Stimulated activated CD4-positive, alpha-beta T cell treated with anti-CD3 and anti-CD28 coated beads, Interleukin-2, amount 100 ng/mL, for 48 hours (primary cell): ENCODE data around the gene INSYN2B.
"Not testable (repeated sequence)": the region's sequence is repeated elsewhere in the genome, so short reads cannot be mapped to it uniquely, and the experiment has no call there.

Experiments used
- DNase-seq, 2 donors: peaks; one replicate each; pipeline ENCODE4 v3.0.0-alpha.2; 2020

INSYN2B gene

DNA sequence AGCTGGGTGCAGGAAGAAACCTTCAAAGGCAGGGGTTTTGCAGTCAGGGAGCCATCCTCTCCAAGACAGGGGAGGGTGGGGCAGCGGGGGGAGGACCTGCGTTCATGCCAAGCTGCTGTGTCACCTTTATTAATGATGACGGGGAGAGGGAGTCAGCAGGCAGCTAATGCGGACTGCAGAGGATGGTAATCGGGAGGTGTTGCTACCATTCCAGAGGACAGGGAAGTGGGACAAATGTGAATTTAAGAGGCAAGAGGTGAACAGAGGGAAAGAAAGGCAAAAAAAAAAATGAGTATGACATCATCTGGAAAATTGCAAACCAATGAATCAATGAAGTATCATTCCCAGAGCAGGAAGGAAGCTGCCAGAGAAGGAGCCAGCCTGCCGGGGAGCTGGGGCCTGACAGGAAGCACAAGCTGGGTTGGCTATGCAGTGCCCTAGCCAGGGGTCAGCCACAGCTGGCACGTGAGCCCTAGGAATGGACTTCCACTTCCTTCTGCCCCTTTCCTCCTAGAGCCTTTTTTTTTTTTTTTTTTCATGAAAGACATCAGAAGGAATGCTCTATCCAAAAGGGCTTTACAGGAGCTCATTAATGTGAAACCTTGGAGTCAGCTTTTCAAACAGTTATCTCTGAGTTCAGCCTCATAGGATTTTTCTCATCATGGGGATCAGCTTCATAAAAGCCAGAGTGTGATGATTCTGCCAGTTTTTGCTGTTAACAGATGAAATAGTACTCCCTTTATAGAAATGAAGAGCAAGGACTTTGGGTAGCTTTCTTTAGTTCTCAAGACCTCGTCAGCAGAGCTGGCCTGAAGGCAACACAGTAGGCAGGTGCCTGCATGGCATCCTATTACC is 9.2 kb downstream of the INSYN2B start:
- no peak for DNase-seq

DNA sequence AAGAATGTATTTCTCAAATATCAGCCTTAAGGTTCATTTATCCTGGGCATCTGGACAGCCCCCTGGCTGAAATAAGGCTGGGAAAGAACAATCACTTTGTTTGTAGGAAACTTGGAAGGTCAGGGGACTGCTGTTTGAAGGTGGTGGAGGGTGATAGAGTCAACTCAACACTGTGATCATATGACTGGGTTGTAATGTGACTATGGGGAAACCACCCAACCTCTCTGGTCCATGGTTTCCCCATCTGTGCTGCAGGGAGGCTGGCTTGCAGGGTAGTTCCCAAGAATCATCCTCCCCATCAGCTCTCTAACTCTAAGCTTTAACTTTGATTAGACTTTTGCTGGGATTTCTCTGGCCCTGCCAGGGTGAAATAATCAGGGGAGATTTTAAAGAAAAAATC is 10.0 kb downstream of the INSYN2B start:
- no peak for DNase-seq

- DNase-seq = no peak
These were observed 16.0 kb downstream of the INSYN2B start for GRCh38 chr5:169964246-169964645.

DNA sequence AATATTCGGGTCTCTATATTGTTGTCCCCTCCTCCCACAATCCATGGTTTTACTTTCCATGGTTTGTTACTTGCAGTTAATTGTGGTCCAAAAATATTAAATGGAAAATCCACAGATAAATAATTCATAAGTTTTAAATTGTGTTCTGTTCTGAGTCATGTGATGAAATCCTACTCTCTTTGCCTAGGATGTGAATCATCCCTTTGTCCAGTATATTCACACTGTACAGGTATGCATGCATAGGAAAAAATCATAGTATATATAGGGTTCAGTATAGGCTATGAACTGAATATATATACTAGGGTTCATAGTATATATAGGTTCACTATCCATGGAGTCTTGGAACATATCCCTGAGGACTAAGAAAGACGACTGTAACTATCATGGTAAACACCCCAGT is 19.6 kb downstream of the INSYN2B start:
- no peak for DNase-seq

GRCh38 chr5:169958278-169958677 is 22.0 kb downstream of the INSYN2B start:
- no peak for DNase-seq

DNA sequence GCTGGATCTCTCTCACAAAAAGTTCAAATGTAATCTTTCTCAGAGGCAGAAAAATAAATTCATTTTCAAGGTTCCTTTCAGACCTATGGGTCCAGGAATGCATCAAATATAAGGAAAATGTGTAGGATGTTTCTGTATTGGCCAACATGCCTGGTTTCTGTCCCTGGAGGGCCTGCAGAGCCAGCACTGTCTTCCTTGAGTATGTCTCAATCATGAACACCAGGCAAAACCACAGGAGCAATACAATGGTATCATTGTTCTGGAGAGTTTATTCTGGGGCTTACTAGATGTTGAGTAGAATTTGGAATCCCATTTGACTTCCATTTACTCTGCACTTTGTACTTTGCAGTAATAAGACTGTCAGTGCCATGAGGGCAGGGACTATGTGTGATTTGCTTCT is 23.5 kb downstream of the INSYN2B start:
- no peak for DNase-seq

GRCh38 chr5:169956126-169956525 is 24.2 kb downstream of the INSYN2B start:
- no peak for DNase-seq

DNA sequence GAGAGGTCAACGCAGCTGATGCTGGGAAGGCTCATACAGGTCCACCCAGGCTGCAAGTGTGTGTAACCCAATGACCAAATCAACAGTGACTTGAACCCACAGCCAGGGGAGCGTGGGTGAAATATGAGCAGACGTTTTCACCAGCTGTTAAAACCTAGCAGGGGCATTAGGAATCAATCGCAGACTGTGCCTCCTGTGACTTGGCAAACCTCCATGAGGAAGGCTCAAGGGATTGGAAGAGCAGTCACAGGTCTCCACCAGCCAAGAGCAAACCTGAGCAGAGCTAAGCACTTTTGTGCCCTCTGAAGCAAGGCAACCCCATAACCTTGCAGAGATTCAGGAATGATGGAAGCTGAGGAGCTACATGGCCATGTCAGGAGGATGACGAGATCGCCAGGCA is 25.5 kb downstream of the INSYN2B start:
- DNase-seq = no peak

- not testable (repeated sequence) for DNase-seq
These were observed 27.1 kb downstream of the INSYN2B start for GRCh38 chr5:169953196-169953595.

- no peak for DNase-seq
These were observed 30.0 kb downstream of the INSYN2B start for GRCh38 chr5:169950333-169950732.

- DNase-seq = no peak
These were observed 33.5 kb downstream of the INSYN2B start for GRCh38 chr5:169946743-169947295.

- no peak for DNase-seq
These were observed 34.4 kb downstream of the INSYN2B start for GRCh38 chr5:169945831-169946261.

DNA sequence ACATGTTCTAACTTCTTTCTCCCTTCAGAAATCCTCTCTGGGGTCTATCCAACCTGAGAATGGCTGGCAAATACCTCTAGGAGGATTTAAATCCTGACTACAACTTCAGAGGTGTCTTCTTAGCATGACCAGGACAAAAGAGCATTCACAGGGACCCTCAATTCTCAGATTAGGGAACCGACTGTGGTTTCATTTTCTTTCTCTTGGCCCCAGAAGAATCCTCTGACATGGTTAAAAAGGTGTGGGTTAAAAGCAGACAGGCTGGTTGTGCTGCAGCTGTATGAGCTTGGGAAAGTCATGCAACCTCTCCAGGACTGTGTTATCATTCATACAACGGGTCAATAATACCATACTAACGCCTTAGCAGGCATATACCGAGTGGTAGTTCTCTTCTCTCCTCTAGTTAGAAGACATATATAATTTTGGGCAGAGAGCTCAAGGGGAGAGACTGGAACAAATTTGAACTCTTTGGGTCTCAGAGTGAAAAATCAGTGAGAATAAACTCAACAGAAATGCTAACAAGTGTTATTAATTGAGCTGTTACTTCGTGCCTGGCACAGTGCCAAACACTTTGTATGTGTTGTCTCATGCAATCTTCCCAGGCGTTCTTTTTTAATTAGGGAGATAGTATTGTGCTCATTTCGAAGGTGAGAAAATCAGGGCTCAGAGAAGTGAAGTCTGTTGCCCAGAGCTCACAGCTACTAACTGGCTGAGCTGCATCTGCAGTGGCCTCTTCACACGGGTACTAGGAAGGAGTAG is 35.2 kb downstream of the INSYN2B start:
- no peak for DNase-seq

GRCh38 chr5:169944115-169944514 is 36.2 kb downstream of the INSYN2B start:
- no peak for DNase-seq

- DNase-seq = no peak
These were observed 37.3 kb downstream of the INSYN2B start for GRCh38 chr5:169943026-169943425.

GRCh38 chr5:169942181-169942580 is 38.1 kb downstream of the INSYN2B start:
- DNase-seq = no peak

DNA sequence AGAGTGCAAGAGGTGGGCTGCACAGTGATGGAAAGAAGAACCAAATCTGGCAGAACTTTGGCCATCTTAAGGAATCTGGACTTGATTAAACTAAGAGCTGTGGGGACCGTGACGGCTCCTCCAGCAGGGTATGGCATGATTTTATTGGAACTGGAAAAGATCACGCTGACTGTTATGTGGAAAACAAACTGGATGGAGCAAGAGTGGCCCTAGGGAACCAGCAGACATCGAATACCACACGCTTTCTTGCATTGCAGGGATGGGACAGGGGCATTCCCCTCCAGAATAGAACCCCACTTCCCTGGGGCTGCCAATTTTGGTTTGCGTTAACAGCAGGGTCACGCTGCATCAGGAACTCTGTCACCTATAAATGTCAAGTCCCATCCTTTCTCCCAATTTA is 38.8 kb downstream of the INSYN2B start:
- DNase-seq = no peak

DNA sequence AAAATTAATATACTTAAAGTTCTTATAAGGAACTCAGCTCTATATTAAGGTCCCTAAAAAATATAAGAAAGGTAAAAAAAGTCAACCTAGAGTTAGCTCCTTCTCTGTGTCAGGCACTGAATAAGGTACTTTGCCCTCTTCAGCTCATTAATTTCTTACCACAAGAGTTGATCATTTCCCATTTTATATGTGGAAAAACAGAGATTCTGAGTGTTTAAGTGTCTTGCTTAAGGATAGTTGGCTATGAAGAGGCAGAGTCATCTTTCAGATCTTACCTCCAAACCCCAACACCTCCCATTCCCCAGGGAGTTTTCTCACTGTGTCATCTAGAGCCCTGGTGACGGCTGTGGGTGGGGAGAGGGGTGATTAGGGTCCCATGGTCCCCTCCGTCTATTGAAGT is 40.6 kb downstream of the INSYN2B start:
- DNase-seq = no peak

GRCh38 chr5:169938439-169938838 is 41.9 kb downstream of the INSYN2B start:
- no peak for DNase-seq

GRCh38 chr5:169935762-169936161 is 44.5 kb downstream of the INSYN2B start:
- no peak for DNase-seq

DNA sequence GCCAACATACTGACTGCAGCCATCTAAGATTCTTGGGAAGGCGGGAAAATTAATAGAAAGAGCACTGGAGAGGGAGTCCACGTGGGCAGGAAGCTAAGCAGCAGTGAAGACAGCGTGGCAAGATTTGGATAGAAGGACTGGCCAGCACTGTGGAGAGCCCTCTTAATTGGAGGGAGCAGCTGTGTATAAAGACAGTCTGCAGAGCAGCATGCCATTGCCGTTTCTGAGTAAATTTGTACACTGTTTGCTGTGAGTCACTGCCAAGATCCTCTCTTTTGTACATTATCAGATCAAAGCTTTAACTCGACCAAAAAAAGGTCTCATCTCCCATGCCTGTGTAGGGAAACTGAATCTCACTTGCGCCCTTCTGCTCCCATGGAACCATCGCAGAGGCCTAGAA is 45.3 kb downstream of the INSYN2B start:
- no peak for DNase-seq

GRCh38 chr5:169933616-169934015 is 46.7 kb downstream of the INSYN2B start:
- DNase-seq = no peak

DNA sequence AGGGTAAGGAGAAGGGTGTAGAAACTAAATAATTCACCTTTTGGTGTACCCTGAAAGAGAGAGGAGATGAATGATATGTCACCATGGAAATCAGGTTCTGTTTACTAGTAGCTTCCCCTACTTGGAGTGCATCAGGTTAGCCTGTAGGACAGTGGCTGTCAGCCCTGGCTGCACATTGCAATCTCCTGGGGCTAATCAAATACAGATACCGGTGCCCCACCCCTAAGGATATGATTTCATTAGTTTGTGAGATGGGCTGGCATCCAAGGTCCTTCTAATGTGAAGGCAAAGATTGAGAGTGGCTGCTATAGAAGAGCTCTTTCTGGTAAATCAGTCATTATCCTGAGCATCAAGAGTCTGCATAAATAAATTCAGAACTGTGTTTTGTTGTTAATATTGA is 47.2 kb downstream of the INSYN2B start:
- DNase-seq = no peak

DNA sequence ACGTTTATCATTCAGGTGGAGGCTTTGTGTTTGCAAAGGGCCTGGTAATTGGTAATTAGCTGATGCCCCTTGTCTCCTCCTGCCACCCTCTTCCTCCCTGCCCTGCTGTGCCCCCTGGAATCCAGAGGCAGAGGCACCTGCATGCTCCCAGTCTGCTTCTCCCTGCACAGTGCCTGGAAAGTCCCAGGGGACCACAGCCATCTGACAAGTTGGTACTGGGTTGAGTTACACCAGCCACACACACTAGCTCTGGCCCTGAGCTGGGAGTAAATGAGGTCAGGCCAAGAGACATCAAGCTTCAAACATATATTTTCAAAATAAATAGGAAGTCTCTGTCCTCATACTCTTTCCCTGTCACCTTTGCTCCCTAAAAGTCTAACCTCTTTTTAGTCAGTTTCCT is 56.3 kb downstream of the INSYN2B start:
- no peak for DNase-seq
